ENCODE measurements around the gene LMO3. TPM values are rescaled to one million over a fixed set of nuclear protein-coding genes. Genes with fewer than 3 reads are reported as not detected.

Gene LMO3
- total RNA-seq, 4 donors from 2014 or later = 12.4 to 26.6 (median 21.6) TPM

GRCh38 chr12:16603260-16603915 is 2.6 kb downstream of the LMO3 start:
- no peak for TF ChIP-seq EP300 (IDR thresholded peaks at IDR 0.05)
- TF ChIP-seq CTCF (IDR thresholded peaks at IDR 0.05) = no peak
- TF ChIP-seq POLR2A (IDR thresholded peaks at IDR 0.05) = no peak
- Histone ChIP-seq H3K36me3 (no peaks in the 10 kb centered on the region), H3K9me3 (no peaks in the 10 kb centered on the region), H3K4me1 (peaks cover 0 to 18% (median 1%) of the 10 kb centered on the region in 4 donors), H3K27ac (no peak overlapping the region), H3K4me3 (no peak overlapping the region), H3K27me3 (no peaks in the 10 kb centered on the region)
- 90 to 93% methylated on average over 5 of the region's 5 CpGs for WGBS, 2 donors
- DNase-seq (ENCODE audit: low spot score in 2 of 2) = no peak

- WGBS, 2 donors = 65 to 76% methylated on average over 2 of the region's 2 CpGs
- no peak for TF ChIP-seq EP300 (IDR thresholded peaks at IDR 0.05)
- no peak for TF ChIP-seq POLR2A (IDR thresholded peaks at IDR 0.05)
- Histone ChIP-seq H3K4me1 (peaks cover 0 to 18% (median 1%) of the 10 kb centered on the region in 4 donors), H3K36me3 (no peaks in the 10 kb centered on the region), H3K27ac (no peak overlapping the region), H3K4me3 (no peak overlapping the region), H3K9me3 (no peaks in the 10 kb centered on the region), H3K27me3 (no peaks in the 10 kb centered on the region)
- no peak for DNase-seq (ENCODE audit: low spot score in 2 of 2)
These were observed 3.5 kb downstream of the LMO3 start for GRCh38 chr12:16602412-16602811.

- Histone ChIP-seq H3K27ac (no peak overlapping the region), H3K4me1 (peaks cover 0 to 12% (median 1%) of the 10 kb centered on the region in 4 donors)
- TF ChIP-seq EP300 (IDR thresholded peaks at IDR 0.05) (no peak), CTCF (IDR thresholded peaks at IDR 0.05) (no peak), POLR2A (IDR thresholded peaks at IDR 0.05) (no peak)
These were observed 5.4 kb downstream of the LMO3 start for GRCh38 chr12:16600525-16600924.

GRCh38 chr12:16599081-16599480 is 6.9 kb downstream of the LMO3 start:
- no peak overlapping the region for H3K4me3 ChIP-seq
- no peak for TF ChIP-seq CTCF (IDR thresholded peaks at IDR 0.05)
- no peak for TF ChIP-seq POLR2A (IDR thresholded peaks at IDR 0.05)
- no peak overlapping the region for H3K27ac ChIP-seq
- H3K36me3 ChIP-seq = no peaks in the 10 kb centered on the region
- WGBS, 2 donors = 89 to 93% methylated on average over 6 of the region's 6 CpGs
- H3K27me3 ChIP-seq = no peaks in the 10 kb centered on the region
- no peaks in the 10 kb centered on the region for H3K9me3 ChIP-seq
- DNase-seq (ENCODE audit: low spot score in 2 of 2) = no peak
- H3K4me1 ChIP-seq = no peaks in the 10 kb centered on the region

More at GRCh38 chr12:16600525-16600924, 5.4 kb downstream of the LMO3 start:
- 89 to 97% methylated on average over 5 of the region's 5 CpGs for WGBS, 2 donors
- Histone ChIP-seq H3K9me3 (no peaks in the 10 kb centered on the region), H3K4me3 (no peak overlapping the region), H3K27me3 (no peaks in the 10 kb centered on the region), H3K36me3 (no peaks in the 10 kb centered on the region)
- DNase-seq (ENCODE audit: low spot score in 2 of 2) = no peak

GRCh38 chr12:16594797-16595196 is 11.2 kb downstream of the LMO3 start:
- H3K9me3 ChIP-seq = no peaks in the 10 kb centered on the region
- no peak overlapping the region for H3K27ac ChIP-seq
- no peaks in the 10 kb centered on the region for H3K4me1 ChIP-seq
- TF ChIP-seq CTCF (IDR thresholded peaks at IDR 0.05) (no peak), POLR2A (IDR thresholded peaks at IDR 0.05) (no peak), EP300 (IDR thresholded peaks at IDR 0.05) (no peak)
- no peak for DNase-seq (ENCODE audit: low spot score in 2 of 2)
- H3K27me3 ChIP-seq = no peaks in the 10 kb centered on the region
- no peaks in the 10 kb centered on the region for H3K36me3 ChIP-seq
- no peak overlapping the region for H3K4me3 ChIP-seq

Data from tibial nerve (tissue), 4 donors.